ENCODE measurements around the gene NEK7.

NEK7 gene

GRCh38 chr1:198350456-198350855 is 193.7 kb downstream of the NEK7 start:
- DNase-seq, result no peak

GRCh38 chr1:198352975-198353695 is 196.3 kb downstream of the NEK7 start:
- no peak for DNase-seq

GRCh38 chr1:198357937-198358336 is 201.1 kb downstream of the NEK7 start:
- DNase-seq, result no peak

GRCh38 chr1:198359024-198359653 is 202.3 kb downstream of the NEK7 start:
- no peak for DNase-seq

- DNase-seq, result no peak
These were observed 203.5 kb downstream of the NEK7 start for GRCh38 chr1:198360208-198360729.

- DNase-seq, result no peak
These were observed 204.5 kb downstream of the NEK7 start for GRCh38 chr1:198361237-198361767.

- DNase-seq, result no peak
These were observed 206.9 kb downstream of the NEK7 start for GRCh38 chr1:198363625-198364151.

GRCh38 chr1:198364471-198364870 is 207.7 kb downstream of the NEK7 start:
- DNase-seq, result no peak

- no peak for DNase-seq
These were observed 210.5 kb downstream of the NEK7 start for GRCh38 chr1:198367296-198367695.

GRCh38 chr1:198370996-198371395 is 214.2 kb downstream of the NEK7 start:
- DNase-seq, result no peak

All from amygdala (tissue), 56 donors.